ENCODE data around the gene SREBF2.

DNA sequence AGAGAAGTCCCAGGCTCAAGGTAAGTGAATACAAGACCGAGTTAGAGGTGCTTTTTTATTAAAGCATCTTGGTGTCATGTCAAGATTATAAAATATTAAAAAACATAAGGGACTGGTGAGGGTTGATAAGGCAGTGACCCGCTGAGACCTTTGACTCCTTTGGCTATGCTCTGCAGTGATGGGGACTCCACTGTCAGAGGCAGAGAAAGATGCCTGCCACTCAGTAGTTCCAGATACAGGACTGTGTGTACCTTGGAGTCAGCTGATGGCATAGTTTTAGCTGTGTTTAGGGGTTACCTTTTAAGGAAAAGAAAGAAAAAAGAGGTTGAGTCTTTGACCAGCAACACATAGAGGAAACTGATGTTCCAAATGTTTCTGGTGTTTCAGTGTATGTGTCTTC is 41.2 kb downstream of the SREBF2 start:
- TF ChIP-seq, protein P1, sequence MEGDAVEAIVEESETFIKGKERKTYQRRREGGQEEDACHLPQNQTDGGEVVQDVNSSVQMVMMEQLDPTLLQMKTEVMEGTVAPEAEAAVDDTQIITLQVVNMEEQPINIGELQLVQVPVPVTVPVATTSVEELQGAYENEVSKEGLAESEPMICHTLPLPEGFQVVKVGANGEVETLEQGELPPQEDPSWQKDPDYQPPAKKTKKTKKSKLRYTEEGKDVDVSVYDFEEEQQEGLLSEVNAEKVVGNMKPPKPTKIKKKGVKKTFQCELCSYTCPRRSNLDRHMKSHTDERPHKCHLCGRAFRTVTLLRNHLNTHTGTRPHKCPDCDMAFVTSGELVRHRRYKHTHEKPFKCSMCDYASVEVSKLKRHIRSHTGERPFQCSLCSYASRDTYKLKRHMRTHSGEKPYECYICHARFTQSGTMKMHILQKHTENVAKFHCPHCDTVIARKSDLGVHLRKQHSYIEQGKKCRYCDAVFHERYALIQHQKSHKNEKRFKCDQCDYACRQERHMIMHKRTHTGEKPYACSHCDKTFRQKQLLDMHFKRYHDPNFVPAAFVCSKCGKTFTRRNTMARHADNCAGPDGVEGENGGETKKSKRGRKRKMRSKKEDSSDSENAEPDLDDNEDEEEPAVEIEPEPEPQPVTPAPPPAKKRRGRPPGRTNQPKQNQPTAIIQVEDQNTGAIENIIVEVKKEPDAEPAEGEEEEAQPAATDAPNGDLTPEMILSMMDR (IDR thresholded peaks at IDR 0.05; ENCODE audit: low read depth, low read length): no peak
- TF ChIP-seq POLR2A (IDR thresholded peaks at IDR 0.05; ENCODE audit: extremely low read depth, insufficient read length) (no peak), MYC (IDR thresholded peaks at IDR 0.05; ENCODE audit: low read depth, low read length) (no peak)
- TF ChIP-seq, protein P2, sequence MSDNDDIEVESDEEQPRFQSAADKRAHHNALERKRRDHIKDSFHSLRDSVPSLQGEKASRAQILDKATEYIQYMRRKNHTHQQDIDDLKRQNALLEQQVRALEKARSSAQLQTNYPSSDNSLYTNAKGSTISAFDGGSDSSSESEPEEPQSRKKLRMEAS (IDR thresholded peaks at IDR 0.05; ENCODE audit: low read depth, low read length): no peak
